HK-2 (cell line): Measurements from ENCODE around the gene CYYR1.
"Not testable (repeated sequence)": the region's sequence is repeated elsewhere in the genome, so short reads cannot be mapped to it uniquely, and the experiment has no call there.

Experiments
- DNase-seq: peaks from one replicate; pipeline ENCODE4 v3.0.0-alpha.2; 2018; ENCODE audit not compliant: unreplicated experiment

The CYYR1 gene

GRCh38 chr21:26489781-26490180 lies 83.3 kb downstream of the CYYR1 start:
- no peak for DNase-seq

GRCh38 chr21:26487981-26488480 lies 85.1 kb downstream of the CYYR1 start:
- no peak for DNase-seq

- DNase-seq, result no peak
Observed at GRCh38 chr21:26473471-26473870, 99.6 kb downstream of the CYYR1 start.

GRCh38 chr21:26471099-26471471 lies 102.0 kb downstream of the CYYR1 start:
- no peak for DNase-seq

- DNase-seq, result no peak
Observed at GRCh38 chr21:26470351-26471098, 102.6 kb downstream of the CYYR1 start.

- no peak for DNase-seq
Observed at GRCh38 chr21:26469789-26470188, 103.3 kb downstream of the CYYR1 start.

GRCh38 chr21:26465916-26466315 lies 107.2 kb downstream of the CYYR1 start:
- no peak for DNase-seq

- DNase-seq, result no peak
Observed at GRCh38 chr21:26461500-26461899, 111.6 kb downstream of the CYYR1 start.

GRCh38 chr21:26460621-26461020 lies 112.5 kb downstream of the CYYR1 start:
- DNase-seq, result no peak

- not testable (repeated sequence) for DNase-seq
Observed at GRCh38 chr21:26458854-26459253, 114.2 kb downstream of the CYYR1 start.

GRCh38 chr21:26457817-26458216 lies 115.3 kb downstream of the CYYR1 start:
- DNase-seq, result no peak

- DNase-seq, result no peak
Observed at GRCh38 chr21:26453267-26453666, 119.8 kb downstream of the CYYR1 start.

- DNase-seq, result no peak
Observed at GRCh38 chr21:26451081-26451740, 121.9 kb downstream of the CYYR1 start.

- no peak for DNase-seq
Observed at GRCh38 chr21:26449161-26449560, 123.9 kb downstream of the CYYR1 start.

GRCh38 chr21:26448751-26449150 lies 124.3 kb downstream of the CYYR1 start:
- DNase-seq, result no peak

GRCh38 chr21:26447932-26448475 lies 125.1 kb downstream of the CYYR1 start:
- no peak for DNase-seq

GRCh38 chr21:26445440-26445839 lies 127.6 kb downstream of the CYYR1 start:
- DNase-seq, result no peak

- DNase-seq, result no peak
Observed at GRCh38 chr21:26444646-26445045, 128.4 kb downstream of the CYYR1 start.

GRCh38 chr21:26443867-26444266 lies 129.2 kb downstream of the CYYR1 start:
- DNase-seq, result no peak

GRCh38 chr21:26443291-26443690 lies 129.8 kb downstream of the CYYR1 start:
- no peak for DNase-seq

GRCh38 chr21:26441149-26441548 lies 131.9 kb downstream of the CYYR1 start:
- no peak for DNase-seq

GRCh38 chr21:26438976-26439375 lies 134.1 kb downstream of the CYYR1 start:
- no peak for DNase-seq
